H9 (cell line): ENCODE data around the gene ZNF341. TPM values are rescaled to one million over a fixed set of nuclear protein-coding genes. Genes with fewer than 3 reads are reported as not detected.

Experiments used
- DNase-seq: peaks from one replicate; pipeline ENCODE4 v3.0.0-alpha.2; 2017
- H2AFZ ChIP-seq: one replicate; pipeline ENCODE4 v1.6.1; 2013; ENCODE audit warnings: mild to moderate bottlenecking, low read length, control low read depth, moderate library complexity
- H2AK5ac ChIP-seq: 2 replicates; pipeline ENCODE4 v1.6.1; 2013; ENCODE audit warnings: low read length, control low read depth, mixed read lengths; ENCODE audit not compliant: insufficient read length
- H2BK120ac ChIP-seq: one replicate; pipeline ENCODE4 v1.6.1; 2013; ENCODE audit warnings: low read depth, mild to moderate bottlenecking, low read length, control low read depth, inconsistent platforms; ENCODE audit not compliant: poor library complexity, severe bottlenecking
- H2BK12ac ChIP-seq: 2 replicates; pipeline ENCODE4 v1.6.1; 2013; ENCODE audit warnings: low read length, control low read depth, mixed read lengths, low read depth; ENCODE audit not compliant: insufficient read length
- H2BK15ac ChIP-seq: 2 replicates; pipeline ENCODE4 v1.6.1; 2013; ENCODE audit warnings: low read depth, low read length, control low read depth
- H2BK20ac ChIP-seq: one replicate; pipeline ENCODE4 v1.6.1; 2013; ENCODE audit warnings: low read depth, mild to moderate bottlenecking, low read length, control low read depth, inconsistent platforms; ENCODE audit not compliant: poor library complexity, severe bottlenecking
- H2BK5ac ChIP-seq: 2 replicates; pipeline ENCODE4 v1.6.1; 2013; ENCODE audit warnings: low read length, control low read depth, mixed read lengths; ENCODE audit not compliant: insufficient read length
- H3K14ac ChIP-seq: 2 replicates; pipeline ENCODE4 v1.6.1; 2013; ENCODE audit warnings: low read length, control low read depth; ENCODE audit not compliant: insufficient read depth
- H3K18ac ChIP-seq: 2 replicates; pipeline ENCODE4 v1.6.1; 2013; ENCODE audit warnings: low read depth, mild to moderate bottlenecking, mixed read lengths, low read length, control low read depth; ENCODE audit not compliant: insufficient read length
- H3K23ac ChIP-seq: 2 replicates; pipeline ENCODE4 v1.6.1; 2013; ENCODE audit warnings: low read length, control low read depth, mixed read lengths, low read depth; ENCODE audit not compliant: insufficient read length
- H3K23me2 ChIP-seq: 2 replicates; pipeline ENCODE4 v1.6.1; 2013; ENCODE audit warnings: low read depth, mild to moderate bottlenecking, mixed read lengths, low read length, control low read depth; ENCODE audit not compliant: insufficient read length, poor library complexity, severe bottlenecking
- H3K27ac ChIP-seq: 2 replicates; pipeline ENCODE4 v1.5.1; 2013; ENCODE audit warnings: low read length, control low read depth, mixed read lengths, low read depth; ENCODE audit not compliant: insufficient read length
- H3K27me3 ChIP-seq: 2 replicates; pipeline ENCODE4 v1.6.1; 2013; ENCODE audit warnings: low read length, control low read depth, inconsistent platforms; ENCODE audit not compliant: insufficient read depth
- H3K4ac ChIP-seq: 2 replicates; pipeline ENCODE4 v1.6.1; 2013; ENCODE audit warnings: low read depth, mild to moderate bottlenecking, control low read depth, inconsistent platforms, low read length, moderate library complexity
- H3K4me1 ChIP-seq: 2 replicates; pipeline ENCODE4 v1.6.1; 2013; ENCODE audit warnings: low read length, control low read depth, inconsistent platforms; ENCODE audit not compliant: insufficient read depth
- H3K4me2 ChIP-seq: 2 replicates; pipeline ENCODE4 v1.6.1; 2013; ENCODE audit warnings: low read length, control low read depth, mixed read lengths; ENCODE audit not compliant: insufficient read length, insufficient read depth
- H3K56ac ChIP-seq: 2 replicates; pipeline ENCODE4 v1.6.1; 2013; ENCODE audit warnings: low read depth, mild to moderate bottlenecking, mixed read lengths, low read length, control low read depth; ENCODE audit not compliant: insufficient read length
- H3K79me1 ChIP-seq: 2 replicates; pipeline ENCODE4 v1.6.1; 2013; ENCODE audit warnings: low read depth, mild to moderate bottlenecking, moderate library complexity, low read length, control low read depth, inconsistent platforms; ENCODE audit not compliant: insufficient read depth, poor library complexity, severe bottlenecking
- H3K79me2 ChIP-seq: 2 replicates; pipeline ENCODE4 v1.6.1; 2013; ENCODE audit warnings: low read length, control low read depth, inconsistent platforms; ENCODE audit not compliant: insufficient read depth
- H3K9ac ChIP-seq: 2 replicates; pipeline ENCODE4 v1.6.1; 2013; ENCODE audit warnings: low read length, control low read depth, mixed read lengths; ENCODE audit not compliant: insufficient read length; ENCODE audit errors: extremely low read depth
- H3K9me3 ChIP-seq: one replicate; pipeline ENCODE4 v1.6.1; 2013; ENCODE audit warnings: low read depth, low read length, inconsistent platforms; ENCODE audit not compliant: control insufficient read depth
- H3T11ph ChIP-seq: one replicate; pipeline ENCODE4 v1.6.1; 2013; ENCODE audit warnings: mild to moderate bottlenecking, low read length, control low read depth, inconsistent platforms
- H4K20me1 ChIP-seq: one replicate; pipeline ENCODE4 v1.6.1; 2013; ENCODE audit not compliant: control insufficient read depth, insufficient read length, insufficient read depth
- H4K5ac ChIP-seq: 2 replicates; pipeline ENCODE4 v1.6.1; 2013; ENCODE audit warnings: low read depth, mild to moderate bottlenecking, mixed read lengths, low read length, control low read depth; ENCODE audit not compliant: insufficient read length
- H4K8ac ChIP-seq: replicated peaks from 2 replicates; pipeline ENCODE4 v1.6.1; 2013; ENCODE audit warnings: low read length, control low read depth, mixed read lengths, low read depth; ENCODE audit not compliant: insufficient read length
- H4K91ac ChIP-seq: 2 replicates; pipeline ENCODE4 v1.6.1; 2013; ENCODE audit warnings: low read depth, mild to moderate bottlenecking, moderate library complexity, mixed read lengths, low read length, control low read depth; ENCODE audit not compliant: insufficient read length
- H3K27ac Mint-ChIP-seq, 3 experiments: 2 replicates in 2 of 3; 3 replicates in 1 of 3; pipeline ENCODE4 v1.8.0; 2020 to 2021; ENCODE audit warnings: mixed read lengths in 3 of 3, mild to moderate bottlenecking in 1 of 3, moderate library complexity in 1 of 3
- H3K27me3 Mint-ChIP-seq: 2 replicates; pipeline ENCODE4 v1.8.0; 2021; ENCODE audit warnings: low read depth, mild to moderate bottlenecking, moderate library complexity, mixed read lengths
- H3K36me3 Mint-ChIP-seq, 3 experiments: 2 replicates in 2 of 3; 3 replicates in 1 of 3; pipeline ENCODE4 v1.8.0; 2020 to 2021; ENCODE audit warnings: low read depth in 3 of 3, mixed read lengths in 3 of 3; ENCODE audit not compliant: insufficient read depth in 1 of 3
- H3K4me1 Mint-ChIP-seq, 2 experiments: 2 replicates each; pipeline ENCODE4 v1.8.0; 2020; ENCODE audit warnings: mixed read lengths in 2 of 2
- H3K4me3 Mint-ChIP-seq, 2 experiments: 2 replicates in 1 of 2; 3 replicates in 1 of 2; pipeline ENCODE4 v1.8.0; 2020 to 2021; ENCODE audit warnings: mild to moderate bottlenecking in 2 of 2, mixed read lengths in 2 of 2, moderate library complexity in 1 of 2
- H3K9me3 Mint-ChIP-seq, 2 experiments: 2 replicates in 1 of 2; 3 replicates in 1 of 2; pipeline ENCODE4 v1.8.0; 2020; ENCODE audit warnings: mild to moderate bottlenecking in 2 of 2, mixed read lengths in 2 of 2, moderate library complexity in 1 of 2
- CTCF ChIP-seq: fragments of 200-600 bp; sonication (generic); conservative IDR thresholded peaks from 3 replicates; pipeline ENCODE4 v1.8.0; 2021; ENCODE audit warnings: antibody characterized with exemption, mild to moderate bottlenecking
- WGBS: extraction: QIAGEN DNeasy Blood & Tissue Kit; methylation state at CpG from one replicate; pipeline ENCODE4 v1.1.7; 2013; ENCODE audit warnings: missing lambda C conversion rate, low lambda C conversion rate, mixed read lengths; ENCODE audit not compliant: insufficient read length; ENCODE audit errors: extremely low coverage; 5-methylcytosine and 5-hydroxymethylcytosine counted together
- total RNA-seq: library from RNA; stranded (reverse); gene quantifications from 2 replicates; pipeline ENCODE4 v1.2.1, GENCODE V29; 2021

ZNF341 gene
- total RNA-seq, 1 experiment from 2014 or later = 5.2 TPM

- no peak overlapping the region for H3K14ac ChIP-seq
These were observed 59.7 kb downstream of the ZNF341 start for GRCh38 chr20:33791540-33791939.

More at GRCh38 chr20:33791540-33791939, 59.7 kb downstream of the ZNF341 start:
- Histone ChIP-seq H2BK15ac (no peak overlapping the region), H4K20me1 (no peaks in the 10 kb centered on the region), H2AFZ (no peak overlapping the region), H3K4me1 (no peaks in the 10 kb centered on the region), H3K23ac (no peak overlapping the region), H3K9ac (no peak overlapping the region), H4K5ac (no peak overlapping the region), H2BK5ac (no peak overlapping the region), H2BK120ac (no peak overlapping the region), H3K23me2 (no peaks in the 10 kb centered on the region), H3K18ac (no peak overlapping the region), H3K79me1 (no peaks in the 10 kb centered on the region), H3K4me2 (no peak overlapping the region), H3K4ac (no peak overlapping the region), H2AK5ac (no peak overlapping the region), H4K8ac (no peak overlapping the region), H3K27ac (no peak overlapping the region), H4K91ac (no peak overlapping the region), H3K56ac (no peak overlapping the region), H3K27me3 (no peaks in the 10 kb centered on the region), H3T11ph (no peak overlapping the region), H2BK12ac (no peak overlapping the region), H2BK20ac (no peak overlapping the region), H3K79me2 (no peaks in the 10 kb centered on the region), H3K9me3 (no peaks in the 10 kb centered on the region)
- Mint-ChIP-seq H3K9me3 (no peaks in the 10 kb centered on the region), H3K27ac (no peak overlapping the region), H3K4me1 (peaks cover 7 to 8% of the 10 kb centered on the region in 2 experiments), H3K36me3 (peaks cover 0 to 7% (median 0%) of the 10 kb centered on the region in 3 experiments; a peak in 1 of 7 replicates), H3K4me3 (no peak overlapping the region), H3K27me3 (no peaks in the 10 kb centered on the region)
- no peak for DNase-seq
- TF ChIP-seq CTCF = no peak
- no CpG with 5 or more reads among the region's 9 CpGs for WGBS
